Gastroesophageal sphincter (tissue), 3 donors: Measurements from ENCODE around the gene IL24.

Experiments used
- EP300 ChIP-seq: sonication (generic); formaldehyde crosslinking; IDR thresholded peaks from one replicate; pipeline ENCODE4 v1.6.1; 2017; ENCODE audit warnings: antibody characterized with exemption, mild to moderate bottlenecking
- POLR2A ChIP-seq, 2 donors: fragments of 450-650 bp; IDR thresholded peaks; one replicate each; pipeline ENCODE4 v1.6.1; 2017; ENCODE audit warnings: antibody characterized with exemption in 2 of 2, mild to moderate bottlenecking in 2 of 2, moderate library complexity in 1 of 2
- POLR2AphosphoS5 ChIP-seq: sonication (generic); formaldehyde crosslinking; IDR thresholded peaks from one replicate; pipeline ENCODE4 v1.6.1; 2017; ENCODE audit warnings: antibody characterized with exemption
- TF ChIP-seq, protein P1 (sequence below), 4 experiments: fragments of 200-600 bp in 2 of 4; fragments of 450-650 bp in 2 of 4; sonication (generic) in 1 of 4; IDR thresholded peaks; one replicate each; pipeline ENCODE4 v1.5.1; 2017 to 2019; ENCODE audit warnings: antibody characterized with exemption in 4 of 4, mild to moderate bottlenecking in 2 of 4, moderate library complexity in 2 of 4

DNA sequence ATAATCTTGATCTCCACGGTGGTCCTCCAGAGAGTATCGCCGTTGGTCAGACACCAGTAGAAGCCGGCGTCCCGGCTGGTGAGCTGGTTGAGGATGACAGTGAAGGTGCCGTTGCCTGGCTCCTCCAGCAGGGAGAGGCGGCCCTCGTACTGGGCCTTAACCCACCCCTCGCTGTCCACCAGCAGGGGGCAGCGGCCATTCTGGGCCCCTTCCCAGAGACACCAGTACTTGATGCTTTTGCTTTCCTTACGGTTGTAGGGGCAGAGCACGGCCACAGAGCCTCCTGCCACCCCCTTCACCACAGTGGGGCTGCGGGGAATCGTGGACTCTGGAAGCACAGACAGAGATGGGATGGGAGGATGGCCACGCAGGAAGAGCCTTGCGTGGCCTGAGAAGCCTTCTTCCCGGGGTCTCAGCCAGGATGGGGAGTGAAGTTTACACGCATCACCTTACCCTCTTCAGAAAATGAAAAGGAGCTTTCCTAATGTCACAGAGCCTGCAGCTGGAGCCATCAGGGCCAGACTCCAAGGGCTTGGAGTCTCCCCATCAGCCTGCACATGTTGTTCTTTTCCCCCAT lies 38.3 kb downstream of the IL24 start:
- TF ChIP-seq POLR2A (IDR thresholded peaks at IDR 0.05): no peak
- TF ChIP-seq POLR2AphosphoS5: no peak
- TF ChIP-seq, protein P1, sequence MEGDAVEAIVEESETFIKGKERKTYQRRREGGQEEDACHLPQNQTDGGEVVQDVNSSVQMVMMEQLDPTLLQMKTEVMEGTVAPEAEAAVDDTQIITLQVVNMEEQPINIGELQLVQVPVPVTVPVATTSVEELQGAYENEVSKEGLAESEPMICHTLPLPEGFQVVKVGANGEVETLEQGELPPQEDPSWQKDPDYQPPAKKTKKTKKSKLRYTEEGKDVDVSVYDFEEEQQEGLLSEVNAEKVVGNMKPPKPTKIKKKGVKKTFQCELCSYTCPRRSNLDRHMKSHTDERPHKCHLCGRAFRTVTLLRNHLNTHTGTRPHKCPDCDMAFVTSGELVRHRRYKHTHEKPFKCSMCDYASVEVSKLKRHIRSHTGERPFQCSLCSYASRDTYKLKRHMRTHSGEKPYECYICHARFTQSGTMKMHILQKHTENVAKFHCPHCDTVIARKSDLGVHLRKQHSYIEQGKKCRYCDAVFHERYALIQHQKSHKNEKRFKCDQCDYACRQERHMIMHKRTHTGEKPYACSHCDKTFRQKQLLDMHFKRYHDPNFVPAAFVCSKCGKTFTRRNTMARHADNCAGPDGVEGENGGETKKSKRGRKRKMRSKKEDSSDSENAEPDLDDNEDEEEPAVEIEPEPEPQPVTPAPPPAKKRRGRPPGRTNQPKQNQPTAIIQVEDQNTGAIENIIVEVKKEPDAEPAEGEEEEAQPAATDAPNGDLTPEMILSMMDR (IDR thresholded peaks at IDR 0.05): peak in 1 of 4 experiments; percentile 47
- TF ChIP-seq EP300: no peak
